ENCODE data around the gene WFS1.

GRCh38 chr4:6319530-6320150 is 50.0 kb downstream of the WFS1 start:
- no peak for TF ChIP-seq POLR2A (IDR thresholded peaks at IDR 0.05)
- no peak for TF ChIP-seq CTCF (IDR thresholded peaks at IDR 0.05)

All from upper lobe of left lung (tissue), 4 donors.